GM19328 (cell line): ENCODE results near the gene PC.

Experiments
- ATAC-seq: cut with Tn5 transposase; IDR thresholded peaks from one replicate; pipeline ENCODE4 v1.9.1; 2021; ENCODE audit warnings: mild to moderate bottlenecking, moderate library complexity; ENCODE audit not compliant: unreplicated experiment

The PC gene

GRCh38 chr11:66868726-66869566 lies 89.2 kb downstream of the PC start:
- peak; percentile 47 for ATAC-seq

GRCh38 chr11:66868082-66868725 lies 90.0 kb downstream of the PC start:
- ATAC-seq = no peak

GRCh38 chr11:66867425-66868040 lies 90.7 kb downstream of the PC start:
- no peak for ATAC-seq

- no peak for ATAC-seq
Measured at GRCh38 chr11:66866511-66866986, 91.6 kb downstream of the PC start.

- ATAC-seq = no peak
Measured at GRCh38 chr11:66866007-66866406, 92.2 kb downstream of the PC start.

- ATAC-seq = no peak
Measured at GRCh38 chr11:66864924-66865697, 93.1 kb downstream of the PC start.

- ATAC-seq = no peak
Measured at GRCh38 chr11:66864172-66864901, 93.8 kb downstream of the PC start.

- ATAC-seq = no peak
Measured at GRCh38 chr11:66863428-66864125, 94.6 kb downstream of the PC start.

- no peak for ATAC-seq
Measured at GRCh38 chr11:66862559-66863037, 95.6 kb downstream of the PC start.

GRCh38 chr11:66861774-66862558 lies 96.2 kb downstream of the PC start:
- ATAC-seq = no peak

- no peak for ATAC-seq
Measured at GRCh38 chr11:66861038-66861773, 97.0 kb downstream of the PC start.

GRCh38 chr11:66860449-66860831 lies 97.7 kb downstream of the PC start:
- no peak for ATAC-seq

- no peak for ATAC-seq
Measured at GRCh38 chr11:66859686-66860448, 98.3 kb downstream of the PC start.

GRCh38 chr11:66858939-66859685 lies 99.1 kb downstream of the PC start:
- ATAC-seq = no peak

GRCh38 chr11:66858186-66858938 lies 99.8 kb downstream of the PC start:
- no peak for ATAC-seq

GRCh38 chr11:66857927-66858185 lies 100.3 kb downstream of the PC start:
- no peak for ATAC-seq
